ENCODE results near the gene CTDNEP1. TPM values are rescaled to one million over a fixed set of nuclear protein-coding genes. Genes with fewer than 3 reads are reported as not detected.

The CTDNEP1 gene
- total and polyA plus RNA-seq, 9 donors, result 43.4 to 181 (median 162) TPM

DNA sequence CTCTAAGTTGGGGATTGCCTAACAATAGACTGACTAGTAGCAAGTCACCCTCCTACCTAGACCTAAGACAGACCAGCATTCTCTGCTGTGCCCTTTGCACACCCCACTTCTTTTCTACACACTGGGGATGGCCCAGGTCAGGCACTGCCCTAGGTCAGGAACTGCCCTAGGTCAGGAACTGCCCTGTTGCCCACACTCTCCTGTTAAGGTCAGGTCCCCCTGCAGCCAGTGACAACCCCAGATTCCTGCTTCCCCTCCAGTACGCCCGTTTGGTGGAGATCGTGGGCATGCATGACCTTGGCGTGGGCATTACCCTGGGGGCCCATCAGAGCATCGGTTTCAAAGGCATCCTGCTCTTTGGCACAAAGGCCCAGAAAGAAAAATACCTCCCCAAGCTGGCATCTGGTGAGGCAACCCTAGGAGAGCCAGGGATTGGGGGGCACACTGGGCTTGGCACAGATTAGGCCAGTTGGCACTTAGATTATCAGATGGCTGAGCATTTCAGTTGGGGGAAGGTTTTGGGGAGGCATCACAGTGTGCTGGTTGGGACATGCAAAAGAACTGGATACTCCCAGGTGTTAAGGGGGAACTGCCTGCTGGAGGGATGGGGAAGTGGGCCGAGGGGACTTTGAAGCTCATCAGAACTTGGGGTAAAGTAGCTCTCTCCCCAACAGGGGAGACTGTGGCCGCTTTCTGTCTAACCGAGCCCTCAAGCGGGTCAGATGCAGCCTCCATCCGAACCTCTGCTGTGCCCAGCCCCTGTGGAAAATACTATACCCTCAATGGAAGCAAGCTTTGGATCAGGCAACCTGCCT lies 30.0 kb downstream of the CTDNEP1 start:
- no peaks in the 10 kb centered on the region for H3K27me3 ChIP-seq (ENCODE audit: control insufficient read depth, insufficient read depth, low read length)
- peak; percentile 43 for DNase-seq
- no peak overlapping the region for H3K4me3 ChIP-seq (ENCODE audit: low read length)
- H3K27ac ChIP-seq (ENCODE audit: low read length), result peak overlapping the region; percentile 1
- WGBS (ENCODE audit: insufficient coverage), result 85% methylated on average over 9 of the region's 10 CpGs
- H3K36me3 ChIP-seq (ENCODE audit: control insufficient read depth, insufficient read depth, low read length), result peaks cover 56% of the 10 kb centered on the region
- H3K4me1 ChIP-seq (ENCODE audit: control insufficient read depth, insufficient read depth, low read length), result peaks cover 63% of the 10 kb centered on the region
- H3K9me3 ChIP-seq (replicated peaks; ENCODE audit: control insufficient read depth, low read depth, low read length), result no peaks in the 10 kb centered on the region

DNA sequence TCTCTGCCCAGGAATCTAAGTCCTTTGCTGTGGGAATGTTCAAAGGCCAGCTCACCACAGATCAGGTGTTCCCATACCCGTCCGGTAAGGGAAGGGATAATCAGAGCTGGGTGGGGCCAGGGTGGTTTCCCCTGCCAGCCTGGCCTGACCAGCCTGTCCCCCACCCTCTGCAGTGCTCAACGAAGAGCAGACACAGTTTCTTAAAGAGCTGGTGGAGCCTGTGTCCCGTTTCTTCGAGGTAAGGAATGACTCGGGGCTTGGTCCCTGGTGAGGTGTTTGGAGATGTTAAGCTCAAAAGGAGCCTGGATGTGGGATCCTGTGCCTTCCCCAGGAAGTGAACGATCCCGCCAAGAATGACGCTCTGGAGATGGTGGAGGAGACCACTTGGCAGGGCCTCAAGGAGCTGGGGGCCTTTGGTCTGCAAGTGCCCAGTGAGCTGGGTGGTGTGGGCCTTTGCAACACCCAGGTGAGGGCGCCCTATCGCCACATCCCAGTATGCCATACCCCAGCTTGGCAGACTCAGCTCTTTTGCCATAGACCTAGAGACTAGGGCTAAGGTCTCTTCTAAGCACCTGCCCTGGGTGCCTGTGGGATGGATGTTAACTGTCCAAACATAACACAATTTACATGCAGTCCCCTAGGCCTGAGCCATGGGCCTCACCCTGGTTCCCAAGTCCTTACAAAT lies 30.8 kb downstream of the CTDNEP1 start:
- Histone ChIP-seq H3K36me3 (ENCODE audit: control insufficient read depth, insufficient read depth, low read length) (peaks cover 49% of the 10 kb centered on the region), H3K27ac (ENCODE audit: low read length) (peak overlapping the region; percentile 93), H3K9me3 (replicated peaks; ENCODE audit: control insufficient read depth, low read depth, low read length) (no peaks in the 10 kb centered on the region), H3K4me3 (ENCODE audit: low read length) (peak overlapping the region; percentile 91), H3K27me3 (ENCODE audit: control insufficient read depth, insufficient read depth, low read length) (no peaks in the 10 kb centered on the region), H3K4me1 (ENCODE audit: control insufficient read depth, insufficient read depth, low read length) (peaks cover 70% of the 10 kb centered on the region)
- DNase-seq, result peak; percentile 67
- 0% methylated on average over 3 of the region's 11 CpGs for WGBS (ENCODE audit: insufficient coverage)

DNA sequence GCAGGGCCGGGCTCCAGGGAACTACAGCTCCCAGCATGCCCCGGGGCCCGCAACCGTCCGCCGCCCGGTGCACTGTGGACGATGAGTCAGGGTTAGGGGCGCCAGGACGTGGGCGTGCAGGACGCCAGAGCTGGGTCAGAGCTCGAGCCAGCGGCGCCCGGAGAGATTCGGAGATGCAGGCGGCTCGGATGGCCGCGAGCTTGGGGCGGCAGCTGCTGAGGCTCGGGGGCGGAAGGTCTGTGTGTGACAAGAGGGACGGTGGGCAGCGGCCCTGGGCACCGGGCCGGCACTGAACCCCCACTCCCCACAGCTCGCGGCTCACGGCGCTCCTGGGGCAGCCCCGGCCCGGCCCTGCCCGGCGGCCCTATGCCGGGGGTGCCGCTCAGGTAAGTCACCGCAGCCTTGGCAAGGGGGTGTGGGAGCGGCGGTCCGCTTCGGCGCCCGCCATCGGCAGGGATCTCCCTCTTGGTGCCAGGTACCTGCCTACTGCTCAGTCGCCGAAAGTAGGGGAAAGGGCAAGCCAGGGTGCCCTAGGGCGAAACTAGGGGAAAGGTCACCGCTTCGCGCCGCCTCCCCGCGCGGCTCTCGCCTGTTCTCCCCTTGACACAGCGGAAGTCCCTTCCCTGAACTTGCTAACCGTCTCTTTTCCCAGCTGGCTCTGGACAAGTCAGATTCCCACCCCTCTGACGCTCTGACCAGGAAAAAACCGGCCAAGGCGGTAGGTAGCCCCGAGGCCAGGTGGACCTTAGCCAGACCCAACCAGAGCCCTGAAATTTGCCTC lies 31.5 kb downstream of the CTDNEP1 start, which contains the start of the genes ACADVL and DLG4:
TSS of gene ACADVL (plus strand) at position 127 of the 781 bp plus-strand sequence. CDS start at position 174, 47 bp downstream.
TSS of gene DLG4 (minus strand) at position 25 of the 781 bp plus-strand sequence.
- Histone ChIP-seq H3K36me3 (ENCODE audit: control insufficient read depth, insufficient read depth, low read length) (peaks cover 41% of the 10 kb centered on the region), H3K27me3 (ENCODE audit: control insufficient read depth, insufficient read depth, low read length) (no peaks in the 10 kb centered on the region), H3K9me3 (replicated peaks; ENCODE audit: control insufficient read depth, low read depth, low read length) (no peaks in the 10 kb centered on the region), H3K4me1 (ENCODE audit: control insufficient read depth, insufficient read depth, low read length) (peaks cover 77% of the 10 kb centered on the region), H3K4me3 (ENCODE audit: low read length) (peak within 1 kb of the TSS; percentile 91), H3K27ac (ENCODE audit: low read length) (peak within 1 kb of the TSS; percentile 93)
- DNase-seq, result peak; percentile 97
- whole genome bisulfite sequencing (ENCODE audit: insufficient coverage), result 0% methylated on average over 61 of the region's 63 CpGs

DNA sequence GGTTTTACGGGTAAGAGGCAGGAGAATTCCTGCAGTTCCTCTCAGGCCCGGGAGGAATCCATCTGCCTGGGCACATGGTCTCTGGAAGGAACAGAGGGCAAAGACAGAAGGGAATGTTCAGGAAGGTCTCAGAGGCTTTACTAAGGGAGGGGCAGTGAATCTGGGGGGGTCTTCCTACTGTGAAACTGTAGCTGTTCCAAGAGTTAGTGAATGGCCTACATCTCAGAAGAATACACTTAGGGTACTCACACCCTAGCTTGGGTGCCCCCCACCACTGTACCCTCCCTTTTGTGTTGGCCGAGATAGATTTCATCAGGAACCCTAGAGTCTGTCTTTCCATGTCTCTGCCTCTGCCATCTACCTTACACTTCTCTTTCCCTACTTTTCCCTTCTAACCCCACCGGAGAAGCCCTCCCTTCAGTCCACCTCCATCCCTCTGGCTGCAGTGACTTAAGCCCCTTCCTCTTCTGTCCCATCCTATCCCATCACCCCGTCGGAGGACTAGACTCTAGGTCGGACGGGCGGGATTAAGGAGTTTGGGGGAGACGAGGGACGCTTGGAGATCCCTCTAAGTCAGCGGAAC lies 32.2 kb downstream of the CTDNEP1 start:
- Histone ChIP-seq H3K36me3 (ENCODE audit: control insufficient read depth, insufficient read depth, low read length) (peaks cover 36% of the 10 kb centered on the region), H3K27ac (ENCODE audit: low read length) (peak overlapping the region; percentile 93), H3K4me3 (ENCODE audit: low read length) (peak overlapping the region; percentile 91), H3K9me3 (replicated peaks; ENCODE audit: control insufficient read depth, low read depth, low read length) (no peaks in the 10 kb centered on the region), H3K27me3 (ENCODE audit: control insufficient read depth, insufficient read depth, low read length) (no peaks in the 10 kb centered on the region), H3K4me1 (ENCODE audit: control insufficient read depth, insufficient read depth, low read length) (peaks cover 80% of the 10 kb centered on the region)
- no peak for DNase-seq
- 33% methylated on average over 4 of the region's 12 CpGs for WGBS (ENCODE audit: insufficient coverage)

DNA sequence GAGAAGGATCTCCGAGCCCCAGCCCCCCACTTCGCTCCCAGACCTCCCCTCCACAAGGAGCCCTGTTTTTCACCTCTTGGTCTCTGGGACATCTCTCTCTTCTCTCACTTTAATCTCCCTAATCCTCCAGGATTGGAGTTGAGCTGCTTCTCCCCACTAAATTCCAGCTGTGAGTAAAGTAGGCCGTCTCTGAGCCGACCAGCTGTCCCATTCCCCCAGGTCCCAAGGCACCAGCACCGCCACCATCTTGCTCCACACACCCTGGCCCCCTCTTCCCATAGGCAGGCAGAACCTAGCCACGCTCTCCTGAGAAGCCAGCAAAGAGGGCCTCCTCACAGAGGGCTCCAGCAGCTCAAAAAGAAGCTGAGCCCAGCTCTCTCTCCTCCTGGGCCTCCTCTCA lies 32.8 kb downstream of the CTDNEP1 start:
- H3K36me3 ChIP-seq (ENCODE audit: control insufficient read depth, insufficient read depth, low read length), result peaks cover 30% of the 10 kb centered on the region
- H3K9me3 ChIP-seq (replicated peaks; ENCODE audit: control insufficient read depth, low read depth, low read length), result no peaks in the 10 kb centered on the region
- no peak for DNase-seq
- no peak overlapping the region for H3K4me3 ChIP-seq (ENCODE audit: low read length)
- 60% methylated on average over 4 of the region's 6 CpGs for WGBS (ENCODE audit: insufficient coverage)
- no peak overlapping the region for H3K27ac ChIP-seq (ENCODE audit: low read length)
- no peaks in the 10 kb centered on the region for H3K27me3 ChIP-seq (ENCODE audit: control insufficient read depth, insufficient read depth, low read length)
- H3K4me1 ChIP-seq (ENCODE audit: control insufficient read depth, insufficient read depth, low read length), result peaks cover 80% of the 10 kb centered on the region

DNA sequence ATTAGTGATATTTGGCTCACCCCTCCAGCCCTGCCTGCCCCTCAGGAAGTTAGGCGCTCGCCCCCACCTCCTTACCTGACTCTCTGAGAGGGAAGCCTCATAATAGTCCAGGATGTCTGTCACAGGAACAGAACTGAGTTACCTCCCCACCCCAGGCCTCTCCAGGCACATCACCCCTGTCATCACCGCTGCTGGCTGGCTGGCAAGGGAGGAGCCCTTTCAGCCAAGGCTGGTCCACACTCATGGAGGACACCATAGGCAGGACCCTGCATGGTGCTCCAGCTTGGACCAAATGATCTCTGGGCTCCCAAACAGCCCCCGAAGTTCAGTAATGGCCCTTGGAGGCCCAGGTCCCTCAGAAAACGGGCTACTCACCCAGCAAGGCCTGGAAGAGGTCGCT lies 33.4 kb downstream of the CTDNEP1 start:
- DNase-seq, result peak; percentile 41
- Histone ChIP-seq H3K27me3 (ENCODE audit: control insufficient read depth, insufficient read depth, low read length) (no peaks in the 10 kb centered on the region), H3K9me3 (replicated peaks; ENCODE audit: control insufficient read depth, low read depth, low read length) (no peaks in the 10 kb centered on the region), H3K27ac (ENCODE audit: low read length) (no peak overlapping the region), H3K4me3 (ENCODE audit: low read length) (no peak overlapping the region), H3K4me1 (ENCODE audit: control insufficient read depth, insufficient read depth, low read length) (peaks cover 86% of the 10 kb centered on the region), H3K36me3 (ENCODE audit: control insufficient read depth, insufficient read depth, low read length) (peaks cover 24% of the 10 kb centered on the region)
- 50% methylated on average over 4 of the region's 6 CpGs for WGBS (ENCODE audit: insufficient coverage)

DNA sequence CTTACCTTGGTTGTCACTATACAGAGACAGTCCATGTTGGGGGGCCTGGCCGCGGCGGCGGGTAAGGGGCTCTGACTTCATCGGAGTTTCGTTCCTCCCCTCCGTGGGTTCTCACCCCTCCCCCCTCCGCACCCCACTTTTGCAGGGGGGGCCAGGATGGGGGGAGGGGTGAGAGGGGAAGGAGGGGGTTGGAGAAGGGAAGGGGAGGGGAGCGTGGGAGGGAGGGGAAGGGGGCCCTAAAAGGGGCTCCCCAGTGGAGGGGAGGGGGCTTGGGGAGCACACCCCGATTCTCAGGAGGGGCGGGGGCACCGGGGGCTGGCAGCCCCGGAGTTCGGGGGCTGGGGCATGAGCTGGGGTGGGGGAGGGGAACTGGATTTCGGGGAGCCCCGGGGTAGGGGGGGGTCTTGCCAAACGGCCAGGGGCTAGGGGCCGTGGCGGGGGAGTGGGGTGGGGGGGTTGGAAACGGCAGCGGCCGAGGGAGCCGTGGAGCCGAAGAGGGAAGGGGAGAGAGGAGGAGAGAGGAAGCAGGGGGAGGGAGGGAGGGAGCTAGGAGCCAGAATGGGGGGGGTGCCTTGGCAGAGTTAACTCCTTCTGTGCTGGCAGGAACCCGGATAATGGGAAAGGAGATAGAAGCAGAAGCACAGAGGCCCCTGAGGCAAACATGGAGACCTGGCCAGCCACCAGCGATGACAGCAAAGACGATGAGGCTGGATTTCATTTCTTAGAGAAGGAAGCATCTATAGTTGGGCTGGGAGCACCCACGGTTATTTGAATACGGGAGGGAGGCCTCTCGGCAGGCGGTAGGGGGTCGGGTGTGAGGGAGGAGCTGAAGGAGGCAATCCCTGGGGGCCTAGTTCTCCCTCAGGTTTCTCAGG lies 34.2 kb downstream of the CTDNEP1 start:
- H3K27ac ChIP-seq (ENCODE audit: low read length), result peak overlapping the region; percentile 85

DNA sequence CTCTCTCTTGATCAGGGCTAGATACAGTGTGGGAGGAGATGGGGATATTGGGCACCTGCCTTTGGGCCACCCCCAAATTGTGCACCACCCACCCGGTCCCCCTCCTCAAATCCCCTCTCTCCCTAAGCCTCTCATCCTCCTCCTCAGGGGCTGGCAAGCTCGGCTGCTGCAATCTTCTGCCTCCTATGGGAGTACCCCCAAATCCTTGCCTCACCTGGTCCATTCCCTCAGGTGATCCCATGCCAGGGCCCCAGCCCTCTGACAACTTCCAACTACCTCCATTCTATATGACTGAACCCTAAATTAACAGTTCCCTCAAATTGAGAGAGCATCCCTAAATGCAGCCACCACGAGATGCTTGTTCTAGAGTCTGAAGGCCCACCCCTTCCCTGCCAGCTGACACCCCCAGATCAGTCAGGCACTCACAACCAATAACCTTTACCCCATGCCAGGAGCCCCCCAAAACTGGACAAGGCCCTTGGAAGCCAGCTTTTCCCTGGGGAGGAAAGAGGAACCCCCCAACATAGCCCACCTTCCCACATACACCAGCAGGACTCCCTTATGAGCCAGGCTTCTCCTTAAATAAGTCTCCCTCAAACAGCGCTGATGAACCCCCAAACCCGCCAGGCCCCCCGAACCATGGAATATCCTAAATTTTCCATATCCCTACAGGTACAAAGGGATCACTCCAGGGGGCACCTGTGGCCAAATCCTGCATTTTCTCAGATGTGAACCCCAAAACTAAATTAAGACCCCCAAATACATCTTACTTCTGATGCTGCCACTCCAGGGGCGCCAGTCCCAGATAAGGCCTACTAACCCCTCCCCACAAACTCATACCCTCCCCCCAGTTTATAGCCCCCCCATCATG lies 35.1 kb downstream of the CTDNEP1 start:
- DNase-seq, result peak; percentile 57
- Histone ChIP-seq H3K4me1 (ENCODE audit: control insufficient read depth, insufficient read depth, low read length) (peaks cover 75% of the 10 kb centered on the region), H3K4me3 (ENCODE audit: low read length) (peak overlapping the region; percentile 49), H3K36me3 (ENCODE audit: control insufficient read depth, insufficient read depth, low read length) (peaks cover 7% of the 10 kb centered on the region), H3K27me3 (ENCODE audit: control insufficient read depth, insufficient read depth, low read length) (peaks cover 7% of the 10 kb centered on the region), H3K27ac (ENCODE audit: low read length) (peak overlapping the region; percentile 74), H3K9me3 (replicated peaks; ENCODE audit: control insufficient read depth, low read depth, low read length) (no peaks in the 10 kb centered on the region)
- 5% methylated on average over 7 of the region's 7 CpGs for WGBS (ENCODE audit: insufficient coverage)

More for the DNA sequence above, 34.2 kb downstream of the CTDNEP1 start:
- Histone ChIP-seq H3K4me3 (ENCODE audit: low read length) (peak overlapping the region; percentile 49), H3K36me3 (ENCODE audit: control insufficient read depth, insufficient read depth, low read length) (peaks cover 16% of the 10 kb centered on the region), H3K4me1 (ENCODE audit: control insufficient read depth, insufficient read depth, low read length) (peaks cover 79% of the 10 kb centered on the region), H3K27me3 (ENCODE audit: control insufficient read depth, insufficient read depth, low read length) (peaks cover 2% of the 10 kb centered on the region), H3K9me3 (replicated peaks; ENCODE audit: control insufficient read depth, low read depth, low read length) (no peaks in the 10 kb centered on the region)
- 1% methylated on average over 15 of the region's 32 CpGs for WGBS (ENCODE audit: insufficient coverage)
- DNase-seq, result peak; percentile 93
